SK-N-MC (cell line): ENCODE results near the gene TRPT1.

ENCODE experiments used
- EZH2 ChIP-seq: fragments of 200-600 bp; sonication (generic); IDR thresholded peaks from one replicate; pipeline ENCODE4 v1.6.1; 2017; ENCODE audit warnings: antibody characterized with exemption
- POLR2AphosphoS5 ChIP-seq: IDR thresholded peaks from 2 replicates; pipeline ENCODE4 v1.6.1; 2012; ENCODE audit warnings: mild to moderate bottlenecking, low read depth, low read length, borderline replicate concordance

GRCh38 chr11:64258356-64258755 lies 32.4 kb upstream of the TRPT1 start:
- TF ChIP-seq POLR2AphosphoS5 (no peak), EZH2 (no peak)
